OCI-LY3 (cell line): ENCODE data around the gene GNG10.
"Not testable (repeated sequence)": the region's sequence is repeated elsewhere in the genome, so short reads cannot be mapped to it uniquely, and the experiment has no call there.

Source experiments
- H2AFZ ChIP-seq: fragments of 200-600, 300-600 bp; shearing (Covaris generic); 2 replicates; pipeline ENCODE4 v1.6.0; 2014; ENCODE audit warnings: antibody characterized with exemption, low read depth, low read length
- H3K27ac ChIP-seq: fragments of 200-600, 300-600 bp; sonication (generic); 2 replicates; pipeline ENCODE4 v1.5.1; 2014; ENCODE audit warnings: mild to moderate bottlenecking, low read length, moderate library complexity, mixed read lengths
- H3K27me3 ChIP-seq: fragments of 200-600, 300-600 bp; sonication (generic); 2 replicates; pipeline ENCODE4 v1.6.1; 2014; ENCODE audit warnings: low read depth, low read length, mixed read lengths
- H3K36me3 ChIP-seq: fragments of 200-600, 300-600 bp; sonication (generic); replicated peaks from 2 replicates; pipeline ENCODE3; 2014; ENCODE audit warnings: low read depth, low read length, mixed read lengths
- H3K4me1 ChIP-seq: fragments of 300-600, 200-600 bp; sonication (generic); 2 replicates; pipeline ENCODE4 v1.6.1; 2014; ENCODE audit warnings: low read length, mixed read lengths
- H3K4me2 ChIP-seq: fragments of 200-600, 300-600 bp; sonication (generic); 2 replicates; pipeline ENCODE4 v1.6.1; 2014; ENCODE audit warnings: low read length, mixed read lengths
- H3K4me3 ChIP-seq: fragments of 300-600, 200-600 bp; sonication (generic); 2 replicates; pipeline ENCODE4 v1.5.1; 2014; ENCODE audit warnings: antibody characterized with exemption, mild to moderate bottlenecking, low read length, moderate library complexity
- H3K79me2 ChIP-seq: fragments of 300-600, 200-600 bp; shearing (Covaris generic); 2 replicates; pipeline ENCODE4 v1.6.1; 2014; ENCODE audit warnings: mild to moderate bottlenecking, low read length, mixed read lengths
- H3K9ac ChIP-seq: fragments of 300-600, 200-600 bp; shearing (Covaris generic); 2 replicates; pipeline ENCODE4 v1.6.0; 2014; ENCODE audit warnings: mild to moderate bottlenecking, low read length, moderate library complexity
- H3K9me3 ChIP-seq: fragments of 200-600, 300-600 bp; shearing (Covaris generic); 2 replicates; pipeline ENCODE4 v1.6.1; 2014; ENCODE audit warnings: low read length, mixed read lengths; ENCODE audit not compliant: insufficient read depth
- H4K20me1 ChIP-seq: fragments of 200-600, 300-600 bp; sonication (generic); 2 replicates; pipeline ENCODE4 v1.6.1; 2016; ENCODE audit warnings: low read length, mixed read lengths; ENCODE audit not compliant: insufficient read depth
- CTCF ChIP-seq: fragments of 200-600, 300-600 bp; sonication (generic); IDR thresholded peaks from 2 replicates; pipeline ENCODE4 v1.5.1; 2014; ENCODE audit warnings: antibody characterized with exemption, low read length, low read depth
- EZH2phosphoT487 ChIP-seq: fragments of 200-600 bp; shearing (Covaris generic); IDR thresholded peaks from 2 replicates; pipeline ENCODE4 v1.6.1; 2018; ENCODE audit warnings: antibody characterized with exemption, mixed run types, low read depth

GNG10 gene

DNA sequence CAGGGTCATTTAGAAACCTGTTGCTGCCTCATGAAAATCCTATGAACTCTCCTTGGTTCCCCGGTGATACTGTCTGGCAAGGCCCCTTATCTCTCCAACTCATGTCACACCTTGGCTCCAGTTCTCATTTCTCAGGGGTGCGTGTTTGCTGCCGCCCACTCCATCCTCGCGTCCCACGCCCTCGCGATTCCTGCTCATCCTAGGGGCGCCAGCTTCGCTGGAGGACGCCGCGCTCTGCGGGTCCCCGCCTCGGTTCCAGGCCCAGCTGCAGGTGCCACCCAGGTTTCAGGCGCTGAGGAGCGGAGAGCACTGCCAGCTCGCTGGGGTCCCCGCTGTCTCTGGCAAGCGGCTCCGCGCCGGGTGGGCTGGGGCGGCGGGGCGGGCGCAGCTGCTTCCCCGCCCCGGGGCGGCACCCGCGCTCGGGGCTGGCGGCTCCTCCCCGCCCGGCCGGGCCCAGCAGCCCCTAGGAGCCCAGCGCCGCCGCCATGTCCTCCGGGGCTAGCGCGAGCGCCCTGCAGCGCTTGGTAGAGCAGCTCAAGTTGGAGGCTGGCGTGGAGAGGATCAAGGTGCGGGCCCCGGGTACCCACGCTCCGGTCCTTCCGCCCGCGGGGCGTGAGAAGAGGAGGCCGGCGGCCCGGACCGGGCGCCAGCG, at the start of gene GNG10:
GNG10 (plus strand) TSS at position 456 of the 652 bp plus-strand sequence; CDS start at position 486, 30 bp downstream.
- Histone ChIP-seq H2AFZ (peak within 1 kb of the TSS; percentile 58), H3K9ac (peak within 1 kb of the TSS; percentile 85), H3K79me2 (peaks cover 37% of the 10 kb centered on the region), H3K27ac (peak within 1 kb of the TSS; percentile 44), H3K4me1 (peaks cover 11% of the 10 kb centered on the region; the same call in 1 of the 2 replicates), H3K4me3 (peak within 1 kb of the TSS; percentile 85), H3K4me2 (peak within 1 kb of the TSS; percentile 86), H3K27me3 (no peaks in the 10 kb centered on the region), H3K36me3 (peaks cover 21% of the 10 kb centered on the region), H4K20me1 (peaks cover 24% of the 10 kb centered on the region), H3K9me3 (no peaks in the 10 kb centered on the region)
- TF ChIP-seq EZH2phosphoT487 (no peak), CTCF (no peak)

DNA sequence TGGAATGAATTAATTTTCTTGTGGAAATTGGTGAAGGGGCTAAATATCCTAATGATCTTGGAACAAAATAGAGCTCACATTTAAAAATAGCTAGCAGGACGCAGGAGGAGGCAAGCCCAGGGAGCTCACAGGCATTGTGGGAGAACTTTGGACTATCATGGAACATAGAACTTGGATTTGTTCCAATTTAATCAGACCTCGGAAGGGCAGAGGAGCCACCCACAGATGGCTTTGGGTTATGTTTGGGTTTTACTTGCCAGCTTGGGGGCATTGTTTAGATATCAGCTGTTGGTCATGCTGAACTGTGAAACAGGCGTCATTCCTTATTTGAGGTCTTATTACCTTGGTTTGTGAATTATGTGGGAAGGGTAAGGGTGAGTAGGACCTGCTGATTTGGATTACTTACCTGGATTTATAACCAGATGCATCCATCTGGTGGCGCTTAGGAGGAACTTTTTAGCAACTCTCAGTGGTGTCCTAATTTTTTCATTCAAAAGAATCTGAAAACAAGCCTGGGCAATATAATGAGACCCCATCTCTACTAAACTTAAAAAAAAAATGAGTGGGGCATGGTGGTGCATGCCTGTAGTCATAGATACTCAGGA, 47.9 kb upstream of the GNG10 start:
- no peak overlapping the region for H2AFZ ChIP-seq
- no peaks in the 10 kb centered on the region for H3K9me3 ChIP-seq
- peaks cover 4% of the 10 kb centered on the region; the same call in 1 of the 2 replicates for H3K27me3 ChIP-seq
- no peaks in the 10 kb centered on the region for H3K36me3 ChIP-seq
- no peak overlapping the region for H3K9ac ChIP-seq
- H3K27ac ChIP-seq: no peak overlapping the region
- no peak overlapping the region for H3K4me2 ChIP-seq
- no peaks in the 10 kb centered on the region for H3K79me2 ChIP-seq
- H3K4me1 ChIP-seq: no peaks in the 10 kb centered on the region
- TF ChIP-seq CTCF (no peak), EZH2phosphoT487 (no peak)
- H4K20me1 ChIP-seq: no peaks in the 10 kb centered on the region
- H3K4me3 ChIP-seq: no peak overlapping the region

- no peaks in the 10 kb centered on the region for H3K9me3 ChIP-seq
- H3K27me3 ChIP-seq: peaks cover 4% of the 10 kb centered on the region; the same call in 1 of the 2 replicates
- H2AFZ ChIP-seq: no peak overlapping the region
- H3K4me3 ChIP-seq: no peak overlapping the region
- TF ChIP-seq EZH2phosphoT487 (no peak), CTCF (no peak)
- no peak overlapping the region for H3K27ac ChIP-seq
- H3K79me2 ChIP-seq: no peaks in the 10 kb centered on the region
- no peaks in the 10 kb centered on the region for H4K20me1 ChIP-seq
- H3K9ac ChIP-seq: no peak overlapping the region
- no peaks in the 10 kb centered on the region for H3K4me1 ChIP-seq
- H3K36me3 ChIP-seq: no peaks in the 10 kb centered on the region
- H3K4me2 ChIP-seq: no peak overlapping the region
Measured at GRCh38 chr9:111615928-111616327, 45.5 kb upstream of the GNG10 start.

- not testable (repeated sequence) for H3K27ac ChIP-seq, H3K36me3 ChIP-seq, H3K4me2 ChIP-seq, H3K9ac ChIP-seq, H3K79me2 ChIP-seq, H2AFZ ChIP-seq, H3K27me3 ChIP-seq, H3K4me3 ChIP-seq, H4K20me1 ChIP-seq, H3K4me1 ChIP-seq, H3K9me3 ChIP-seq
Measured at GRCh38 chr9:111617349-111617748, 44.1 kb upstream of the GNG10 start.
